K562 (cell line): ENCODE measurements around the gene INTS4. TPM values are rescaled to one million over a fixed set of nuclear protein-coding genes. Genes with fewer than 3 reads are reported as not detected.

ENCODE experiments used
- ATAC-seq: fragments of 200-7000 bp; cut with Tn5 transposase; 3 replicates; pipeline ENCODE4 v1.9.1; 2020; ENCODE audit warnings: moderate library complexity
- BruUV-seq: library from RNA; stranded (reverse); fragments of 400-500 nt; replicated peaks from 2 replicates; lab custom pipeline; 2021; lab: Mats Ljungman, UMichigan
- CTCF ChIA-PET: fragments of 300-600 bp; formaldehyde crosslinking; extraction: SDS; loops from one replicate; lab custom pipeline; 2021; ENCODE audit warnings: low intra/inter-chr PET ratio; lab: Yijun Ruan, JAX
- POLR2A ChIA-PET: fragments of 300-600, 350-650 bp; sonication (Branson Sonifier 250); formaldehyde crosslinking; extraction: SDS; loops from one replicate; lab custom pipeline; 2021; ENCODE audit warnings: antibody characterized with exemption, inconsistent platforms; lab: Yijun Ruan, JAX
- DNase-seq, 4 experiments: peaks; one replicate each; pipeline versions ENCODE4 v3.0.0 to v3.0.0-alpha.2; 2011 to 2018; ENCODE audit warnings: low spot score in 3 of 4, mixed read lengths in 3 of 4; ENCODE audit errors: extremely low read depth in 1 of 4
- FAIRE-seq: peaks from 2 replicates; lab custom pipeline; 2011; peaks lifted over from hg19 to GRCh38; lab: Jason Lieb, UNC
- H2AFZ ChIP-seq: 2 replicates; pipeline ENCODE4 v1.6.0; 2011; ENCODE audit warnings: low read depth, low read length, control low read depth, inconsistent platforms
- H3K27ac ChIP-seq: fragments of 200-600 bp; 3 replicates; pipeline ENCODE4 v1.8.0; 2011; ENCODE audit warnings: low read depth, mild to moderate bottlenecking, control low read depth, inconsistent platforms, low read length, moderate library complexity, mixed read lengths; ENCODE audit errors: extremely low read depth
- H3K27me3 ChIP-seq, 2 experiments: fragments of 300-600 bp in 1 of 2; 2 replicates in 1 of 2; 3 replicates in 1 of 2; pipeline versions ENCODE4 v1.6.0 to v1.8.0; 2011; ENCODE audit warnings: inconsistent platforms in 2 of 2, low read length in 2 of 2, mild to moderate bottlenecking in 1 of 2, mixed read lengths in 1 of 2, moderate library complexity in 1 of 2; ENCODE audit not compliant: control insufficient read depth in 2 of 2, insufficient read depth in 2 of 2
- H3K36me3 ChIP-seq: fragments of 300-600 bp; 3 replicates; pipeline ENCODE4 v1.8.0; 2011; ENCODE audit warnings: mild to moderate bottlenecking, low read length, inconsistent platforms; ENCODE audit not compliant: control insufficient read depth, insufficient read depth
- H3K4me1 ChIP-seq, 2 experiments: fragments of 200-600 bp in 1 of 2; replicated peaks in 1 of 2; 2 replicates in 1 of 2; 3 replicates in 1 of 2; pipeline versions ENCODE4 v1.5.1 to v1.8.0; 2011; ENCODE audit warnings: inconsistent platforms in 2 of 2, low read length in 2 of 2, mild to moderate bottlenecking in 1 of 2, mixed read lengths in 1 of 2, moderate library complexity in 1 of 2; ENCODE audit not compliant: control insufficient read depth in 2 of 2, insufficient read depth in 2 of 2
- H3K4me2 ChIP-seq: 2 replicates; pipeline ENCODE4 v1.6.1; 2011; ENCODE audit warnings: low read length, control low read depth, inconsistent platforms, mixed read lengths; ENCODE audit not compliant: insufficient read depth
- H3K4me3 ChIP-seq: fragments of 200-600 bp; sonication (generic), shearing (Covaris generic); 2 replicates; pipeline ENCODE4 v1.5.1; 2016; ENCODE audit warnings: control low read depth, inconsistent platforms
- H3K79me2 ChIP-seq: fragments of 200-600 bp; 3 replicates; pipeline ENCODE4 v1.8.0; 2011; ENCODE audit warnings: low read length, inconsistent platforms; ENCODE audit not compliant: control insufficient read depth, insufficient read depth
- H3K9ac ChIP-seq, 2 experiments: 2 replicates each; pipeline versions ENCODE4 v1.6.0 to v1.6.1; 2011; ENCODE audit warnings: low read depth in 2 of 2, low read length in 2 of 2, control low read depth in 1 of 2, inconsistent platforms in 1 of 2, mild to moderate bottlenecking in 1 of 2, mixed read lengths in 1 of 2; ENCODE audit not compliant: insufficient read depth in 1 of 2
- H3K9me1 ChIP-seq: one replicate; pipeline ENCODE4 v1.6.0; 2011; ENCODE audit warnings: inconsistent platforms, mild to moderate bottlenecking, low read length, moderate library complexity; ENCODE audit not compliant: control insufficient read depth, insufficient read depth
- H3K9me3 ChIP-seq: replicated peaks from 2 replicates; pipeline ENCODE4 v1.5.1; 2011; ENCODE audit warnings: low read depth, low read length, inconsistent platforms; ENCODE audit not compliant: control insufficient read depth, insufficient read depth
- H4K20me1 ChIP-seq: replicated peaks from 2 replicates; pipeline ENCODE4 v1.6.1; 2011; ENCODE audit warnings: low read length, inconsistent platforms, mixed read lengths; ENCODE audit not compliant: control insufficient read depth, insufficient read depth
- CHD2 ChIP-seq: IDR thresholded peaks from 2 replicates; pipeline ENCODE4 v1.6.1; 2011; ENCODE audit warnings: low read depth, low read length
- DDX20 ChIP-seq: fragments of 450-650 bp; IDR thresholded peaks from 2 replicates; pipeline ENCODE4 v1.6.1; 2016; ENCODE audit warnings: missing genetic modification characterization, low read depth, mild to moderate bottlenecking, missing compliant biosample characterization, moderate library complexity
- GABPB1 ChIP-seq: sonication (generic); formaldehyde crosslinking; IDR thresholded peaks from 2 replicates; pipeline ENCODE4 v1.8.0; 2022; ENCODE audit warnings: mild to moderate bottlenecking, missing genetic modification reagents
- MTA1 ChIP-seq: fragments of 450-650 bp; IDR thresholded peaks from 2 replicates; pipeline ENCODE4 v1.6.1; 2017; ENCODE audit warnings: borderline replicate concordance
- NBN ChIP-seq: fragments of 450-650 bp; IDR thresholded peaks from 2 replicates; pipeline ENCODE4 v1.6.1; 2016; ENCODE audit warnings: low read depth, mild to moderate bottlenecking
- RHOXF2B ChIP-seq: fragments of 250-450 bp; sonication (Bioruptor Pico); conservative IDR thresholded peaks from 2 replicates; pipeline ENCODE4 v1.5.1; 2021
- TCF7 ChIP-seq: sonication (generic); IDR thresholded peaks from 2 replicates; pipeline ENCODE4 v1.6.1; 2016; ENCODE audit warnings: antibody characterized with exemption, borderline replicate concordance
- ZNF197 ChIP-seq: fragments of 200-800 bp; sonication (Bioruptor generic); IDR thresholded peaks from 2 replicates; pipeline ENCODE4 v1.6.1; 2016; ENCODE audit warnings: low read depth, missing genetic modification characterization, missing compliant biosample characterization
- ZNF561 ChIP-seq: fragments of 450-650 bp; formaldehyde crosslinking; conservative IDR thresholded peaks from 2 replicates; pipeline ENCODE4 v1.4.0; 2020; ENCODE audit warnings: mild to moderate bottlenecking, moderate library complexity
- WGBS: fragments of 100-300 bp; shearing (Covaris generic); methylation state at CpG from one replicate; pipeline ENCODE4 v1.1.6; 2016; ENCODE audit warnings: low coverage, mixed read lengths; ENCODE audit not compliant: insufficient coverage; ENCODE audit errors: missing lambda C conversion rate; 5-methylcytosine and 5-hydroxymethylcytosine counted together
- in situ Hi-C: fragments of 300-500 bp; cut with MboI; formaldehyde crosslinking; loops from 4 replicates; pipeline ENCODE4 v1.15.0; 2018; ENCODE audit warnings: inconsistent platforms, mixed read lengths
- intact Hi-C: fragments of 100-400 bp; cut with micrococcal nuclease; formaldehyde crosslinking; loops from 2 replicates; pipeline ENCODE4 v1.14.2; 2022
- polyA plus RNA-seq, 8 experiments: library from polyadenylated mRNA; depleted of rRNA in 4 of 8; stranded (reverse) in 5 of 8; unstranded in 3 of 8; fragments of >200 nt; fragmentation: Nextera tagmentation in 2 of 8; fragmentation: Illumina TruSeq in 1 of 8; extraction: Ambion mirVana in 2 of 8; extraction: Trizol in 1 of 8; gene quantifications; 2 replicates each; pipeline versions ENCODE4 v1.2.1 to v1.2.3, GENCODE V29; 2011 to 2014; ENCODE audit warnings: inconsistent platforms in 1 of 8, missing spikeins in 1 of 8
- total RNA-seq, 7 experiments: library from RNA; depleted of rRNA in 6 of 7; stranded (reverse); fragments of >200 nt in 6 of 7; fragmentation: Illumina TruSeq in 2 of 7; extraction: Trizol in 2 of 7; gene quantifications; 2 replicates each; pipeline versions ENCODE4 v1.2.1 to v1.2.3, GENCODE V29; 2011 to 2021; ENCODE audit warnings: low replicate concordance in 1 of 7
- TF ChIP-seq, protein P1 (sequence below): sonication (generic); formaldehyde crosslinking; IDR thresholded peaks from 2 replicates; pipeline ENCODE4 v1.8.1; 2023; ENCODE audit warnings: mild to moderate bottlenecking, missing genetic modification reagents
- TF ChIP-seq, protein P2 (sequence below): fragments of 450-650 bp; IDR thresholded peaks from 2 replicates; pipeline ENCODE4 v1.6.1; 2016; ENCODE audit warnings: missing biosample characterization, missing genetic modification characterization
- TF ChIP-seq, protein P3 (sequence below): IDR thresholded peaks from 2 replicates; pipeline ENCODE4 v1.6.1; 2011; ENCODE audit warnings: borderline replicate concordance, low read depth, mild to moderate bottlenecking, moderate library complexity, low read length; ENCODE audit not compliant: insufficient read depth, poor library complexity, severe bottlenecking
- TF ChIP-seq, protein P4 (sequence below): fragments of 250-450 bp; sonication (Bioruptor Pico); IDR thresholded peaks from 2 replicates; pipeline ENCODE4 v1.4.0; 2020; ENCODE audit warnings: mild to moderate bottlenecking
- TF ChIP-seq, protein P5 (sequence below): IDR thresholded peaks from 2 replicates; pipeline ENCODE4 v1.6.1; 2011; ENCODE audit not compliant: insufficient read length; ENCODE audit errors: extremely low read depth

INTS4 gene
- total and polyA plus RNA-seq, 9 of the 15 experiments (the other 6 are each of a cell fraction or from before 2014, with no cell fraction given) = 28.4 to 53.4 (median 44.5) TPM

DNA sequence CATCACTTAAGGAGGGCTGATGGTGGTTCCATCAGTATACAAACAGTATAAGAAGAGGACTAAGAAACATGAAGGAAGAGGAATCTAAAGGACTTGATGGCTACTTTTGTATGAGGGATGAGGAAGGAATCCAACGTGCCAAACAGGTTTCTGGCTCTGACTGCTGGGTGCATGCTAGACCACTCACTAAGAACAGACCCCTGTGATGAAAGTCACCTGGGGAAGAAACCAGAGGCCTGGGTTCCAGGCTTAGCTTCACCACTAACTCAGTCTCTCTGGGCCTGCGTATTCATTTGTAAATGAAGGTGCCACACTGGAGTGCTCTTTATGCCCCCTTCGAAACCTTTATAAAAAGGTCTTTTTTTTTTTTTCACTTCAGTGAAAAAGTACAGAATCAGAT, 118.4 kb downstream of the INTS4 start (continued):
- TF ChIP-seq TCF7 = no peak
- TF ChIP-seq CHD2 = no peak
- TF ChIP-seq DDX20 = no peak
- TF ChIP-seq, protein P1, sequence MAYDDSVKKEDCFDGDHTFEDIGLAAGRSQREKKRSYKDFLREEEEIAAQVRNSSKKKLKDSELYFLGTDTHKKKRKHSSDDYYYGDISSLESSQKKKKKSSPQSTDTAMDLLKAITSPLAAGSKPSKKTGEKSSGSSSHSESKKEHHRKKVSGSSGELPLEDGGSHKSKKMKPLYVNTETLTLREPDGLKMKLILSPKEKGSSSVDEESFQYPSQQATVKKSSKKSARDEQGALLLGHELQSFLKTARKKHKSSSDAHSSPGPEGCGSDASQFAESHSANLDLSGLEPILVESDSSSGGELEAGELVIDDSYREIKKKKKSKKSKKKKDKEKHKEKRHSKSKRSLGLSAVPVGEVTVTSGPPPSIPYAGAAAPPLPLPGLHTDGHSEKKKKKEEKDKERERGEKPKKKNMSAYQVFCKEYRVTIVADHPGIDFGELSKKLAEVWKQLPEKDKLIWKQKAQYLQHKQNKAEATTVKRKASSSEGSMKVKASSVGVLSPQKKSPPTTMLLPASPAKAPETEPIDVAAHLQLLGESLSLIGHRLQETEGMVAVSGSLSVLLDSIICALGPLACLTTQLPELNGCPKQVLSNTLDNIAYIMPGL = no peak

DNA sequence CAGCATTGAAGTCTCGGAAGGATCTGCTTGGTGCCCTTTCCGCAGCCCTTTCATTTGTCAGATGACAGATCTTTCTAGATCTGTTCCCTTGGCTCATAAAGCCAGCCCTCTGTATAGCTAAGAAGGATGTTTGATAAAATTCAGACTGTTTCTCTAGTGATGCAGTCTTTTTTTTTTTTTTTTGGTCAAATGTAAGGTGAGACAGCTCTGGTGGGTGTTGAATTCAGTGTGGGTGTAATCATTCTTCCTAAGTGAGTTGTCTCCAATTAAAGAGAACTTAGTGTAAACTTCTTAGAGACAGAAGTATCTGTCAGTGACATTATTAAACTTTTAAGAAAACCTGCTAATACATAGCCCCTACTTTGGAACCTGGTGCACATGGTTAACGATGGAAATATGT, 120.3 kb downstream of the INTS4 start:
- BruUV-seq = no TSS peak
- CTCF ChIA-PET = no interaction called here
- no peak for ATAC-seq

More for the DNA sequence above, 120.3 kb downstream of the INTS4 start:
- no peak for FAIRE-seq
- H3K79me2 ChIP-seq = no peaks in the 10 kb centered on the region
- H4K20me1 ChIP-seq = no peaks in the 10 kb centered on the region
- H3K4me1 ChIP-seq = no peaks in the 10 kb centered on the region
- no peaks in the 10 kb centered on the region for H3K9me1 ChIP-seq
- H3K27me3 ChIP-seq = no peaks in the 10 kb centered on the region
- WGBS = 82% methylated on average over 3 of the region's 3 CpGs
- H3K4me2 ChIP-seq = no peak overlapping the region
- DNase-seq = no peak
- no peaks in the 10 kb centered on the region for H3K9me3 ChIP-seq
- TF ChIP-seq, protein P2, sequence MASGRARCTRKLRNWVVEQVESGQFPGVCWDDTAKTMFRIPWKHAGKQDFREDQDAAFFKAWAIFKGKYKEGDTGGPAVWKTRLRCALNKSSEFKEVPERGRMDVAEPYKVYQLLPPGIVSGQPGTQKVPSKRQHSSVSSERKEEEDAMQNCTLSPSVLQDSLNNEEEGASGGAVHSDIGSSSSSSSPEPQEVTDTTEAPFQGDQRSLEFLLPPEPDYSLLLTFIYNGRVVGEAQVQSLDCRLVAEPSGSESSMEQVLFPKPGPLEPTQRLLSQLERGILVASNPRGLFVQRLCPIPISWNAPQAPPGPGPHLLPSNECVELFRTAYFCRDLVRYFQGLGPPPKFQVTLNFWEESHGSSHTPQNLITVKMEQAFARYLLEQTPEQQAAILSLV (tag) = no peak
- TF ChIP-seq MTA1 (no peak), RHOXF2B (no peak), ZNF197 (CRISPR knock-in tag) (no peak), ZNF561 (CRISPR knock-in tag) (no peak), NBN (no peak), GABPB1 (CRISPR knock-in tag) (no peak)
- TF ChIP-seq, protein P3, sequence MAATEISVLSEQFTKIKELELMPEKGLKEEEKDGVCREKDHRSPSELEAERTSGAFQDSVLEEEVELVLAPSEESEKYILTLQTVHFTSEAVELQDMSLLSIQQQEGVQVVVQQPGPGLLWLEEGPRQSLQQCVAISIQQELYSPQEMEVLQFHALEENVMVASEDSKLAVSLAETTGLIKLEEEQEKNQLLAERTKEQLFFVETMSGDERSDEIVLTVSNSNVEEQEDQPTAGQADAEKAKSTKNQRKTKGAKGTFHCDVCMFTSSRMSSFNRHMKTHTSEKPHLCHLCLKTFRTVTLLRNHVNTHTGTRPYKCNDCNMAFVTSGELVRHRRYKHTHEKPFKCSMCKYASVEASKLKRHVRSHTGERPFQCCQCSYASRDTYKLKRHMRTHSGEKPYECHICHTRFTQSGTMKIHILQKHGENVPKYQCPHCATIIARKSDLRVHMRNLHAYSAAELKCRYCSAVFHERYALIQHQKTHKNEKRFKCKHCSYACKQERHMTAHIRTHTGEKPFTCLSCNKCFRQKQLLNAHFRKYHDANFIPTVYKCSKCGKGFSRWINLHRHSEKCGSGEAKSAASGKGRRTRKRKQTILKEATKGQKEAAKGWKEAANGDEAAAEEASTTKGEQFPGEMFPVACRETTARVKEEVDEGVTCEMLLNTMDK = no peak
- TF ChIP-seq, protein P4, sequence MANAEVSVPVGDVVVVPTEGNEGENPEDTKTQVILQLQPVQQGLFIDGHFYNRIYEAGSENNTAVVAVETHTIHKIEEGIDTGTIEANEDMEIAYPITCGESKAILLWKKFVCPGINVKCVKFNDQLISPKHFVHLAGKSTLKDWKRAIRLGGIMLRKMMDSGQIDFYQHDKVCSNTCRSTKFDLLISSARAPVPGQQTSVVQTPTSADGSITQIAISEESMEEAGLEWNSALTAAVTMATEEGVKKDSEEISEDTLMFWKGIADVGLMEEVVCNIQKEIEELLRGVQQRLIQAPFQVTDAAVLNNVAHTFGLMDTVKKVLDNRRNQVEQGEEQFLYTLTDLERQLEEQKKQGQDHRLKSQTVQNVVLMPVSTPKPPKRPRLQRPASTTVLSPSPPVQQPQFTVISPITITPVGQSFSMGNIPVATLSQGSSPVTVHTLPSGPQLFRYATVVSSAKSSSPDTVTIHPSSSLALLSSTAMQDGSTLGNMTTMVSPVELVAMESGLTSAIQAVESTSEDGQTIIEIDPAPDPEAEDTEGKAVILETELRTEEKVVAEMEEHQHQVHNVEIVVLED (CRISPR knock-in tag) = no peak
- TF ChIP-seq, protein P5, sequence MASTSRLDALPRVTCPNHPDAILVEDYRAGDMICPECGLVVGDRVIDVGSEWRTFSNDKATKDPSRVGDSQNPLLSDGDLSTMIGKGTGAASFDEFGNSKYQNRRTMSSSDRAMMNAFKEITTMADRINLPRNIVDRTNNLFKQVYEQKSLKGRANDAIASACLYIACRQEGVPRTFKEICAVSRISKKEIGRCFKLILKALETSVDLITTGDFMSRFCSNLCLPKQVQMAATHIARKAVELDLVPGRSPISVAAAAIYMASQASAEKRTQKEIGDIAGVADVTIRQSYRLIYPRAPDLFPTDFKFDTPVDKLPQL = no peak
- no peak overlapping the region for H3K4me3 ChIP-seq
- peaks cover 32% of the 10 kb centered on the region; the same call in 2 of the 3 replicates for H3K36me3 ChIP-seq
- in situ Hi-C loops (no loop called here), intact Hi-C loops (no loop called here)
- no peak overlapping the region for H2AFZ ChIP-seq
- H3K27ac ChIP-seq = no peak overlapping the region
- POLR2A ChIA-PET = interaction anchor here (0.6 kb wide), 2 partner anchors 169 to 173 kb away, joined by 3 read pairs; no protein-coding TSS in a partner anchor
- H3K9ac ChIP-seq = no peak overlapping the region
